HL-60 (cell line): ENCODE results near the gene METTL3.

Experiments
- CTCF ChIP-seq: IDR thresholded peaks from one replicate; pipeline ENCODE4 v1.5.1; 2011; ENCODE audit warnings: low read length, control low read depth, inconsistent platforms; ENCODE audit not compliant: insufficient read depth
- GABPA ChIP-seq: IDR thresholded peaks from 2 replicates; pipeline ENCODE4 v1.6.1; 2012; ENCODE audit warnings: low read depth
- POLR2AphosphoS5 ChIP-seq: IDR thresholded peaks from 2 replicates; pipeline ENCODE4 v1.6.1; 2012; ENCODE audit warnings: low read depth
- REST ChIP-seq: IDR thresholded peaks from 2 replicates; pipeline ENCODE4 v1.6.1; 2012; ENCODE audit warnings: low read depth; ENCODE audit not compliant: insufficient replicate concordance
- SPI1 ChIP-seq: IDR thresholded peaks from 2 replicates; pipeline ENCODE4 v1.6.1; 2012; ENCODE audit warnings: low read depth, mild to moderate bottlenecking, borderline replicate concordance

- TF ChIP-seq CTCF (no peak), REST (no peak), POLR2AphosphoS5 (no peak), GABPA (no peak), SPI1 (no peak)
Observed at GRCh38 chr14:21475767-21476522, 35.2 kb downstream of the METTL3 start.
